BLaER1 treated with 17β-estradiol and CSF1 and Interleukin-3, amounts not matched to agents 10 nM and 100 nM (cell line): ENCODE results near the gene UBIAD1.

Experiments used
- H3K27ac ChIP-seq, 11 experiments: shearing (Covaris generic); formaldehyde crosslinking; 2 replicates each; pipeline ENCODE4 v1.8.1; 2022
- H3K27me3 ChIP-seq, 11 experiments: shearing (Covaris generic); formaldehyde crosslinking; 2 replicates each; pipeline ENCODE4 v1.8.1; 2022
- H3K36me3 ChIP-seq, 11 experiments: shearing (Covaris generic); formaldehyde crosslinking; 2 replicates each; pipeline ENCODE4 v1.8.1; 2022
- H3K4me1 ChIP-seq, 10 experiments: shearing (Covaris generic); formaldehyde crosslinking; 2 replicates each; pipeline ENCODE4 v1.8.1; 2022
- H3K4me2 ChIP-seq, 11 experiments: shearing (Covaris generic); formaldehyde crosslinking; 2 replicates each; pipeline ENCODE4 v1.8.1; 2022
- H3K4me3 ChIP-seq, 10 experiments: shearing (Covaris generic); formaldehyde crosslinking; 2 replicates each; pipeline ENCODE4 v1.8.1; 2022
- H3K9ac ChIP-seq, 11 experiments: shearing (Covaris generic); formaldehyde crosslinking; 2 replicates each; pipeline ENCODE4 v1.8.1; 2022
- H3K9me3 ChIP-seq, 11 experiments: shearing (Covaris generic); formaldehyde crosslinking; replicated peaks in 1 of 11; 2 replicates each; pipeline ENCODE4 v1.8.1; 2022
- H4K20me1 ChIP-seq, 11 experiments: shearing (Covaris generic); formaldehyde crosslinking; 2 replicates each; pipeline ENCODE4 v1.8.1; 2022
- Cebpa-rat ChIP-seq, 11 experiments: shearing (Covaris generic); IDR thresholded peaks; 2 replicates each; pipeline ENCODE4 v1.8.1; 2022

UBIAD1 gene

DNA sequence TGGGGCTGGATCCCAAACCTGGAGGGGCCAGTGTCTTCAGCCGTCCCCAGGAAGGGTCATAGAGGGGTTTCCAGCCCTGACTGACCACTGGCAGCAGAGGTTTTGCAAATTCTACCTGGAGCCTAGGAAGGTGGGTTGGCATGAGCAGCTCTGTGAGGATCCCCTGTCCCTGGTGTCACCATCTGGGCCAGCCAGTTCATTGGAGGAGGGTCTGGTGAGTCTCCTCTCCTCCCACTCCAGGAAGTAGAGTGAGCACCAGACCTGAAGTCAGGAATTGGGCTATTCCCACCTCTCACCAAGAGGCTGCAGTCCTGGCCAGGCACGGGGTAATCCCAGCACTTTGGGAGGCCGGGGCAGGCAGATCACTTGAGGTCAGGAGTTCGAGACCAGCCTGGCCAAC lies 57.4 kb downstream of the UBIAD1 start:
- H3K9me3 ChIP-seq: no peaks in the 10 kb centered on the region
- H3K36me3 ChIP-seq: no peaks in the 10 kb centered on the region
- no peaks in the 10 kb centered on the region for H3K27me3 ChIP-seq
- H3K9ac ChIP-seq: no peak overlapping the region
- H3K4me2 ChIP-seq: no peak overlapping the region
- H3K4me1 ChIP-seq: peaks cover 0 to 34% (median 25%) of the 10 kb centered on the region in 10 experiments; a peak in 16 of 20 replicates
- TF ChIP-seq Cebpa-rat (IDR thresholded peaks at IDR 0.05): no peak
- H3K4me3 ChIP-seq: no peak overlapping the region
- peaks cover 0 to 6% (median 0%) of the 10 kb centered on the region in 11 experiments; a peak in 2 of 22 replicates for H4K20me1 ChIP-seq
- H3K27ac ChIP-seq: no peak overlapping the region

DNA sequence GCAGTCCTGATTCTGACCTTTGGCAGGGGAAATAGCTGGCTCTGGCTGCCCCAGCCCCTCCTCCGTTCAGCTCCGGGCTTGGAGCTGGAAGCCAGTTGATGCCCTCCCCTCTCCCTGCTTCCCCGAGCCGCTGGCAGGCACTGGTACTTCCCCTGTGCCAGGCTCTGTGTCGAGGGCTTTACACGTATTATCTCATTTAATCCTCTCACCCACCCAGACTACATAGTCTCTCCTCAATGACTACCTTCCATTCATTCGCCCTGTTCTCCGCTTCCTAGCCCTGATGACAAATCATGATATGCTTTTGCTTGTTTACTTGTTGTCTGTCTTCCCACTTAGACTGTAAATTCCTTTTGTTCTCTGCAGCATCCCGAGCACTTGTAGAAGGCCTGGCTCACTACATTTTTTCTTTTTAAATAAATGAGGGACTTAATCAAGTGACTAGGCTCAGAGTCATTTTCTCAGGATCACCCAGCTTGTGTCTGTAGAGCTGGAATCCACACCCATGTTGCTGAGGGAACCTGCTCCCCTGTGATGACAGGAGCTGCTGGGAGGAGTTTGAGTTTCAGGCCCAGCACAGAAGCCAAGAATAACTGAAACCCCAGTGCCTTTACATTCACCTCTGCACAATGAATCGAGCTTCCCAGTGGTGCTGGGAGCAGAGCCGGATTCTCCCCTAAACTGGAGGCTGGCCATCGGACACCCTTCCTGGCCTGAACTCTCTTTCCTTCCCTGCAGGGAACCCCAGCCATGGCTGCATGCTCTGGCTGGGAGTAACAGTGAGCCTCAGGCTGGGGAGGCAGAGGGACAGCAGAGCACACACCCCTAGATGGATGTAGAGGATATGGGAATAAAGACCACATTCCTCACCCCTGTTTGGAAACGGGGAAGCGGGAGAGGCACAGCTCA lies 58.3 kb downstream of the UBIAD1 start:
- no peaks in the 10 kb centered on the region for H3K9me3 ChIP-seq
- H3K9ac ChIP-seq: no peak overlapping the region
- H3K36me3 ChIP-seq: no peaks in the 10 kb centered on the region
- H3K4me1 ChIP-seq: peaks cover 0 to 42% (median 33%) of the 10 kb centered on the region in 10 experiments; a peak in 16 of 20 replicates
- no peak overlapping the region for H3K4me2 ChIP-seq
- no peak for TF ChIP-seq Cebpa-rat (IDR thresholded peaks at IDR 0.05)
- H3K27me3 ChIP-seq: no peaks in the 10 kb centered on the region
- peaks cover 0 to 6% (median 0%) of the 10 kb centered on the region in 11 experiments; a peak in 2 of 22 replicates for H4K20me1 ChIP-seq
- H3K4me3 ChIP-seq: no peak overlapping the region
- H3K27ac ChIP-seq: no peak overlapping the region

DNA sequence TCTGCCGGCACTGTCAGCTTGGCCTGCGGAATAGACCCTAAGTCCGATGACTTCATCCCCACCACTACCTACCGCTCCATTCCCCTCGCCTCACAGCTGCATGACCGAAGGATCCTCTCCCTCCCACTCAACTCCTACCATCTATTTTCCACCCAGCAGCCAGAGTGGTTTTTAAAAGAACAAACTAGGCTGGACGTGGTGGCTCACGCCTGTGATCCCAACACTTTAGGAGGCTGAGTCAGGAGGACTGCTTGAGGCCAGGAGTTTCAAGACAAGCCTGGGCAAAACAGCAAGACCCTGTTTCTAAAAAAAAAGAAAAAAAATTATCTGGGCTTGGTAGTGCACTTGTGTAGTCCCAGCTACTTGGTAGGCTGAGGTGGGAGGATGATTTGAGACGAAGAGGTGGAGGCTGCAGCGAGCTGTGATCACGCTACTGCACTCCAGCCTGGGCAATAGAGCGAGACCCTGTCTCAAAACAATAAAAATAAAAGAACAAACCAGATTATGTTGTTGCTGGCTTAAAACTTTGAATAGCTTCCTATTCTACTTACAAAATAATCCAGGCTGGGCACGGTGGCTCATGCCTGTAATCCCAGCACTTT lies 59.0 kb downstream of the UBIAD1 start:
- Histone ChIP-seq H3K4me3 (no peak overlapping the region), H3K27ac (no peak overlapping the region), H3K36me3 (no peaks in the 10 kb centered on the region), H3K9ac (no peak overlapping the region), H3K4me1 (peaks cover 0 to 42% (median 33%) of the 10 kb centered on the region in 10 experiments; a peak in 16 of 20 replicates), H3K4me2 (peak overlapping the region in 2 of 11 experiments; percentile 67 to 79; a peak in 1 of 22 replicates), H3K9me3 (no peaks in the 10 kb centered on the region), H3K27me3 (no peaks in the 10 kb centered on the region), H4K20me1 (peaks cover 0 to 2% (median 0%) of the 10 kb centered on the region in 11 experiments; a peak in 1 of 22 replicates)
- no peak for TF ChIP-seq Cebpa-rat (IDR thresholded peaks at IDR 0.05)

DNA sequence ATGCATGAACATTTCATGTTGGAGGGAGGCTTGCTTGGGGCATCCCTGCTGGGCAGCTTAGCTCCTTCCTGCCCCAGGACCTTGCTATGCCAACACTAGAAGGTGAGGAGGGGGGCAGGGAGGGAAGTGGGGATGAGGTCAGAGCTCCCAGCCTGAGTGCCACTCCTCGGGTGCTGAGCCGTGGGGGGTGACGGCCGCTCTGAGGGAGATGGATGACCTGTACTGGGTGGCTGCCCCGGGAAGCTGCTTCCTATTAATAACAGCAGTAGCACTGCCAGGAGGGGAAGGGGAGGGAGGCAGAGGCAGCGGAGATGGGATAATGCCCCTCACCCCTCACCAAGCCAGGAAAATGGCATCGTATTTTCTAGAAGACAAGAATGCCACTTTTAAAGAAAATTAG lies 60.6 kb downstream of the UBIAD1 start:
- Histone ChIP-seq H3K9me3 (no peaks in the 10 kb centered on the region), H3K4me1 (peaks cover 0 to 47% (median 36%) of the 10 kb centered on the region in 10 experiments; a peak in 16 of 20 replicates), H3K36me3 (no peaks in the 10 kb centered on the region), H4K20me1 (no peaks in the 10 kb centered on the region), H3K27me3 (no peaks in the 10 kb centered on the region), H3K27ac (no peak overlapping the region), H3K4me2 (peak overlapping the region in 9 of 11 experiments; percentile 29 to 79 (median 64); a peak in 17 of 22 replicates), H3K4me3 (no peak overlapping the region), H3K9ac (no peak overlapping the region)
- TF ChIP-seq Cebpa-rat (IDR thresholded peaks at IDR 0.05): no peak

DNA sequence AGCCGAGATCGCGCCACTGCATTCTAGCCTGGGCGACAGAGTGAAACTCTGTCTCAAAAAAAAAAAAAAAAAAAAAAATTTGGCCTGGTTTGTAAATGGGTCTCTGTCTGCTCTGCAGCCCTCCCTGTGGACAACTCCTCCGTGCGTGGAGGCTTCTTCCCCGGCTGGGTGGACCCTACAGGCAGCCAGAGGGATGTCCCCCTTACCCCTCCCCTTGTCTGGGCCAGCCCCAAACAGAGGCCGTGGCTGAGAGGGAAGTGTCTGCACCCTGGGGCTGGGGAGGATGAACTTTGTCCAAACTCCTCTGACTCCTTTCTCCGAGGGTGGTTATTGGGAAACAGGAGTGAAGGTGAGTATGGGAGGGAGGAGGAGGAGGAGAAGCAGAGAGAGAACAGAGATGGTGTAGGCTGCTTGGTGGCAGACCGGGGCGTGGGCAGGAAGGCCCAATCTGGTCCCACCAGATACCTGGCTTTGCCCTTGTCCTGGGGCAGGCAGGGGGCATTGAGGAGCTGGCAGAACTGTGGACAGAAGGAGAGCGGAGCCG lies 61.3 kb downstream of the UBIAD1 start:
- H3K4me3 ChIP-seq: no peak overlapping the region
- peaks cover 0 to 3% (median 0%) of the 10 kb centered on the region in 11 experiments; a peak in 3 of 22 replicates for H3K27me3 ChIP-seq
- H3K9ac ChIP-seq: peak overlapping the region in 1 of 11 experiments; percentile 18; a peak in 1 of 22 replicates
- no peaks in the 10 kb centered on the region for H3K36me3 ChIP-seq
- no peaks in the 10 kb centered on the region for H4K20me1 ChIP-seq
- peak overlapping the region in 7 of 11 experiments; percentile 15 to 79 (median 67); a peak in 9 of 22 replicates for H3K4me2 ChIP-seq
- H3K27ac ChIP-seq: no peak overlapping the region
- H3K4me1 ChIP-seq: peaks cover 0 to 54% (median 41%) of the 10 kb centered on the region in 10 experiments; a peak in 16 of 20 replicates
- no peaks in the 10 kb centered on the region for H3K9me3 ChIP-seq
- no peak for TF ChIP-seq Cebpa-rat (IDR thresholded peaks at IDR 0.05)

DNA sequence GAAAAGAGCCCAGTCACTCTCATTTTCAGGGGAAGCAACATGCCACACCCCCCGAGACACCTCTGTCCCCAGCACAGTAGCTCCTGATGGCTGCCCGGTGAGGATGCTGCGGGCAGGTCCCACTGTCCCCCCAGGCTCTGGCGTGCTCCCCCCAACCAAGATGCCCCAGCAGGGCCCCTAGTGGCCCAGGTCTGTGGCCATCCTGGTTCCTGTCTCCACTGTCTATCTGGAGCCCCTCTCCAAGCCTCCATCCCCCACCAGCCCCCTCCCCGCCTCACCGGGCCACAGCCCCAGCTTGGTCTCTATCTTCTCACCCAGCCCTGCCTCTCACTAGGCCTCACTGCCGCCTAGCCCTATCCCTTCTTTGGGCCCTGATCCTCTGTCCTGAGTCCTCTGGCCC lies 61.8 kb downstream of the UBIAD1 start:
- Histone ChIP-seq H3K4me3 (no peak overlapping the region), H3K4me2 (peak overlapping the region in 7 of 11 experiments; percentile 15 to 79 (median 67); a peak in 10 of 22 replicates), H3K27me3 (peaks cover 0 to 6% (median 0%) of the 10 kb centered on the region in 11 experiments; a peak in 3 of 22 replicates), H4K20me1 (no peaks in the 10 kb centered on the region), H3K4me1 (peaks cover 0 to 59% (median 46%) of the 10 kb centered on the region in 10 experiments; a peak in 16 of 20 replicates), H3K27ac (no peak overlapping the region), H3K9ac (peak overlapping the region in 1 of 11 experiments; percentile 18; a peak in 1 of 22 replicates), H3K36me3 (no peaks in the 10 kb centered on the region), H3K9me3 (no peaks in the 10 kb centered on the region)
- no peak for TF ChIP-seq Cebpa-rat (IDR thresholded peaks at IDR 0.05)

DNA sequence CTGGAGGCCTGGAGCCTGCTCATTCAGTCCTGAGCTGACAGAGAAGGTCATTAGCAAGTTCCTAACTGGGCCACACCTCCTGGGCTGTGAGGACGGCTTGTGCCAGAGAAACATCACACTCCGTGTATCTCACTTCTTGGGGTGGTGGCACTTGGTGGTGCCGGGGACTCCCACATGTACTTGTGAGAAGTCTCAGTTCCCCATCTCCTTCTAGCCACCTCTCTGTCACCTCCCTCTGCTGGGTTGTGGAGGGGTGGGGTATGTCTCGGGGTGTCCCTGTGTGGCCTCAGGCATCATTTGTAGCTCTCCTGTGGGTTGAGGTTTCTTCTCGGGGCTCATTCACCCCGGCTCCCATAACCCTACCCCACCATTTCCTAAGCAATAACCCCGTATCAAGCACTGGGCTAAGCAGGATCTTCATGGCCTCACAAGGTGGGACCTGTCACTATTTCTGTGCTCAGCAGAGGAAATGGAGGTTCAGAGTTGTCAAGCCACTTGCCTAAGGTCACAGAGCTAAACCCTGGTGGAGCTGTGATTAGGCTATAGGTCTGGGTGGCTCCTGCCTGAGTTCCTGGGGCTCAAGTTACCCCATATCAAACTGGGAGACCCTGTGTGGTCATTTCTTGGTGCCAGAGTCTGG lies 62.5 kb downstream of the UBIAD1 start:
- H3K4me2 ChIP-seq: peak overlapping the region in 7 of 11 experiments; percentile 5 to 69 (median 21); a peak in 10 of 22 replicates
- peak overlapping the region in 1 of 11 experiments; percentile 9; a peak in 1 of 22 replicates for H3K9ac ChIP-seq
- H3K27me3 ChIP-seq: peaks cover 0 to 11% (median 0%) of the 10 kb centered on the region in 11 experiments; a peak in 4 of 22 replicates
- H3K4me3 ChIP-seq: no peak overlapping the region
- no peak overlapping the region for H3K27ac ChIP-seq
- H3K36me3 ChIP-seq: no peaks in the 10 kb centered on the region
- H4K20me1 ChIP-seq: no peaks in the 10 kb centered on the region
- no peak for TF ChIP-seq Cebpa-rat (IDR thresholded peaks at IDR 0.05)
- H3K9me3 ChIP-seq: no peaks in the 10 kb centered on the region
- H3K4me1 ChIP-seq: peaks cover 0 to 66% (median 53%) of the 10 kb centered on the region in 10 experiments; a peak in 16 of 20 replicates

DNA sequence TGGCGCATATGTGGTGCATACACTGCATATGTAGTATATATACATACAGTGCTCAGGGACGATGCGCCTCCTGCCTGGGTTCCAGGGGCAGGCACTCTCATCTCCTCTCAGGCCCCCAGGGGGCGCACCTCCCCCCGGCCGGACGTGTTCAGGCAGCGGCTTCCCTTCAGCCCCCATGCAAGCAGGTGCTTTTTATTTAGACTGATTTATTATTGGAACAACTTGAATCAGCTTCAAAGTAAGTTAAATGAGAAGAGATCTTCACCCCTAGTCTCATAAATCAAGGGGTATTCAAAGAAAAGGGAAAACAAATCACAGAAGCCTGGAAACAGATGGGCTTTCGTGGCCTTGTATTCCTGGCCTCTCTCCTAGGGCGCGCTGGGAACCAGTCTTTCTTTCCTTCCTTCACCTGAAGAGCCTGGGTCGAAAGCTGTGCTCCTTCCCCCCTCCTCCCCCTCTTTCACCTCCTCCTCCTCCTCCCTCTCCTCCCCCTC lies 64.6 kb downstream of the UBIAD1 start:
- H4K20me1 ChIP-seq: no peaks in the 10 kb centered on the region
- H3K36me3 ChIP-seq: no peaks in the 10 kb centered on the region
- peaks cover 0 to 11% (median 0%) of the 10 kb centered on the region in 11 experiments; a peak in 4 of 22 replicates for H3K27me3 ChIP-seq
- peaks cover 0 to 77% (median 55%) of the 10 kb centered on the region in 10 experiments; a peak in 16 of 20 replicates for H3K4me1 ChIP-seq
- peak overlapping the region in 2 of 11 experiments; percentile 31 to 38; a peak in 2 of 22 replicates for H3K4me2 ChIP-seq
- no peaks in the 10 kb centered on the region for H3K9me3 ChIP-seq
- TF ChIP-seq Cebpa-rat (IDR thresholded peaks at IDR 0.05): no peak
- H3K4me3 ChIP-seq: no peak overlapping the region
- H3K27ac ChIP-seq: no peak overlapping the region
- no peak overlapping the region for H3K9ac ChIP-seq
